Renal pelvis (tissue), 4 donors: ENCODE results near the gene RRP9. TPM values are rescaled to one million over a fixed set of nuclear protein-coding genes. Genes with fewer than 3 reads are reported as not detected.

Experiments used
- DNase-seq: peaks from one replicate; pipeline ENCODE4 v3.0.0-alpha.2; 2013
- polyA plus RNA-seq, 3 donors: library from polyadenylated mRNA; unstranded; fragments of 120-200 nt; gene quantifications; one replicate each; pipeline ENCODE4 v1.2.1, GENCODE V29; 2013; ENCODE audit not compliant: insufficient read length in 3 of 3

Gene RRP9
- polyA plus RNA-seq, 3 donors = 22.1 to 22.8 (median 22.6) TPM

DNA sequence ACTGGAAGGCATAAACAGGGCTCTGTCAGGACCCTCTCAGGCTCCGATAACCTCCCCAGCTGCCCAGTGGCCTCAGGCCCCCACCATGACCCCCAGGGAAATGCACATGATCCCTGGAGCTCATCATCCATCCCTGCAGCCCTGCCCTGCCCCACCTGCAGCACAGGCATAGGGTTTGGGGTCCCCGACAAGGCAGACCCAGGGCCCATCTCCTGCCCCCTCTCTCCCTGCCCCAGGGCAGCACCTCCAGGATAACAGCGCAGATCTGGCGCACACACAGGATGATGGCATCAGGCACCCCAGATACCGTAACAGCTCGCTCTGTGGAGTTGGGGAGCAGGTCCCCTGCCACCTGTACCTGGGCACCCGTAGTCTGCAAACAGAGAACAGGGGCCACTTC is 17.9 kb upstream of the RRP9 start:
- no peak for DNase-seq

DNA sequence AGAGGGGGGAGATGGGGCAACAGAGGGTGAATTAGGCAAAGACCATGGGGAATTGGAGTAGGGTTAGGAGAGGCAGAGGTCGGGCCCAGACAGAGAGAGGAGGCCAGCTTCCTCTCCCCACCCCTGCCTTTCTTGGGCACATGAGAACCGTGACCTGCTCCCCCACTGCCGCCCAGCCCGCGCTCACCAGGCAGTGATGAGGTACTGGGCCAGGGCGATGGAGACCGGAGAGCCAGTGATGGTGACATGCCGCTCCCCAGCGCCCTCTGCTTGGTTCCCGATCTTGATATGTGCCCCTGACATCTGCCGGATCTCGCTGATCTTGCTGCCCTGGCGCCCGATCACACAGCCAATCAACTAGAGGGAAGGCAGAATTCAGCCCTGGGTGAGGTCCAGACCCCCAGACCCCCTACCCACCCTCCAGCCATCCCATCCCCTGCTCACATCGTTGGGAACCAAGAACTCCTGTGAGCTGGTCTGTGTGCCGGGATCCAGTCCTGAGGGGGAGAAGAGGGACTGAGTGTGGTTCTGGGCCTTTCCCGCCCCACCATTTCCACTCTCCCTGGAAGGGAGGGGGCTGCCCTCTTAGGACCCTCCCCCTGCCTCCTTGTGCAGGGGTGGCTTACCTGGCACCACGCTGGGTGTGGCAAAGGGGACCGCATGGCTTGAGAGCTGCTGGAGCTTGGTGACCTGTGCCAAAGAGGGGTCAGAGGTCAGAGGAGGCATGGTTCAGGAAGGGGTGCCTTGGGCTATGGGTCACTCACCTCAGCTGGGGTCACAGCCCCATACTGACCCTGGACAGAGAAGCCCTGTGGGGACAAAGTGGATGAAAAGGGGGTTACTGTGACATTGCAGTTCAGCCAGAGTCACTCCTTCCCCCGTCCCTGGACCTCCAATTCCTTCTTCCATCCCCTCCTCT is 17.2 kb upstream of the RRP9 start:
- DNase-seq = no peak

DNA sequence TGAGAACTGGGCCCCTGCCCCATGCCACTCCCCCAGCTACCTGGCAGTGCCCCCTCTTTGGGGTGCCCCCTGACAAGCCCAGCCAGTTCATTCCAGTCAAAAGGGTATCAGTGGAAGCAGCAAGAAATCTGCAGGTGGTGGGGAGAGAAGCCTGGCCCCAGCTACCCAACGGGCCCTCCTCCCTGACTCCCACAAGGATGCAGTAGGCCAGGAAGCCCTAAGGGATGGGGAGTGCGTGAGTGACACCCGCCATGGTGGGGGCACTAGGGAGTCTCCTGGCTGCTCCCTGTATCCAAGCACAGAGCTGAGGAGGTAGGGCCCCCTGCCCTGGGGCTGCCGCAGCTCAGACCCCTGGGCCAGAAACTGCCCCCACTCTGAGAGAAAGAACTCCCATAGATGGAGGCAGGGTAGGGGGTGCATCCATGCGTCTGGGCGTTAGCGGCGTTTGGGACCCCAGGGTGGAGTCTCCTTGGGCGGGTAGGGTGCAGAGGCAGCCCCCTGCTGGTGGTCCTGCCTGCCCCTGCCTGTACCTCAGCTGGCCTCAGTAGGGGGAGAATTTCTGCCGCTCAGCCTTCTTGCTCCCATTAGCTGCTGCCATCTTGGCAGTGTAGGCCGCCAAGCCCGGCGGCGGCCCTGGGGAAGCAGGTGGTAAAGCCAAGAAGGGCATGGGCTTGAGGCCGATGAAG is 16.0 kb upstream of the RRP9 start:
- DNase-seq = no peak

DNA sequence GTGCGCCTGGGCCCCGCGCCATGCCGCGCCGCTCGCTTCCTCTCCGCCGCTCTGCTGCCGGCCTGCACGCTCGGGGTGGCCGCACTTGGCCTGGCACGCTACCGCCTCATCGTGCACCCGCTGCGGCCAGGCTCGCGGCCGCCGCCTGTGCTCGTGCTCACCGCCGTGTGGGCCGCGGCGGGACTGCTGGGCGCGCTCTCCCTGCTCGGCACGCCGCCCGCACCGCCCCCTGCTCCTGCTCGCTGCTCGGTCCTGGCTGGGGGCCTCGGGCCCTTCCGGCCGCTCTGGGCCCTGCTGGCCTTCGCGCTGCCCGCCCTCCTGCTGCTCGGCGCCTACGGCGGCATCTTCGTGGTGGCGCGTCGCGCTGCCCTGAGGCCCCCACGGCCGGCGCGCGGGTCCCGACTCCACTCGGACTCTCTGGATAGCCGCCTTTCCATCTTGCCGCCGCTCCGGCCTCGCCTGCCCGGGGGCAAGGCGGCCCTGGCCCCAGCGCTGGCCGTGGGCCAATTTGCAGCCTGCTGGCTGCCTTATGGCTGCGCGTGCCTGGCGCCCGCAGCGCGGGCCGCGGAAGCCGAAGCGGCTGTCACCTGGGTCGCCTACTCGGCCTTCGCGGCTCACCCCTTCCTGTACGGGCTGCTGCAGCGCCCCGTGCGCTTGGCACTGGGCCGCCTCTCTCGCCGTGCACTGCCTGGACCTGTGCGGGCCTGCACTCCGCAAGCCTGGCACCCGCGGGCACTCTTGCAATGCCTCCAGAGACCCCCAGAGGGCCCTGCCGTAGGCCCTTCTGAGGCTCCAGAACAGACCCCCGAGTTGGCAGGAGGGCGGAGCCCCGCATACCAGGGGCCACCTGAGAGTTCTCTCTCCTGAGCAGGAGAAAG is 14.4 kb upstream of the RRP9 start:
- DNase-seq = no peak

DNA sequence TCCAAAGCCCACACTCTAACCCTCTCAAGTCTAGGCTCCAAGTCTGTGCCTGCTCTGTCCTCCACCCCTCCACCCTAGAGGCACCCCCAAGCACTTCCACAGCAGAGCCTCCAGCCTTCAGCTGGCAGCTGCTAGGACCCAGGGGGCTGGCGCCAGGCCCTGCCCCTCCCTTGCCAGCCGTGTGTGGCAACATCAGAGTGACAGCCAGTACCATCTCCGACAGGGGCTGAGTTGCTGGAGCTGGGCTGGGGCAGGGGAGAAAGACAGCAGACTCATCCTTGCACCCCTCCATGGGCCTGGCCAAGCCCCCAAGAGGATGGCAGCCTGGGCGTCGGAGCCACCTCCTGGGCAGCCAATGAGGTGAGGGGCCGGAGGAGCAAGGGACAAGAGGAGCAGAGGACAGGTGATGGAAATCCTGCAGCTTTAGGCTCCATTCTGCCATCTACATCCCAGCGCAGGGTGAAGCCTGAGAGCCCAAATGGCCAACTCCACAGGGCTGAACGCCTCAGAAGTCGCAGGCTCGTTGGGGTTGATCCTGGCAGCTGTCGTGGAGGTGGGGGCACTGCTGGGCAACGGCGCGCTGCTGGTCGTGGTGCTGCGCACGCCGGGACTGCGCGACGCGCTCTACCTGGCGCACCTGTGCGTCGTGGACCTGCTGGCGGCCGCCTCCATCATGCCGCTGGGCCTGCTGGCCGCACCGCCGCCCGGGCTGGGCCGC is 13.6 kb upstream of the RRP9 start, which contains the start of gene GPR62:
Gene GPR62 (plus strand): TSS at position 207 of the 718 bp plus-strand sequence. CDS start 272 bp downstream, at position 479.
- no peak for DNase-seq

DNA sequence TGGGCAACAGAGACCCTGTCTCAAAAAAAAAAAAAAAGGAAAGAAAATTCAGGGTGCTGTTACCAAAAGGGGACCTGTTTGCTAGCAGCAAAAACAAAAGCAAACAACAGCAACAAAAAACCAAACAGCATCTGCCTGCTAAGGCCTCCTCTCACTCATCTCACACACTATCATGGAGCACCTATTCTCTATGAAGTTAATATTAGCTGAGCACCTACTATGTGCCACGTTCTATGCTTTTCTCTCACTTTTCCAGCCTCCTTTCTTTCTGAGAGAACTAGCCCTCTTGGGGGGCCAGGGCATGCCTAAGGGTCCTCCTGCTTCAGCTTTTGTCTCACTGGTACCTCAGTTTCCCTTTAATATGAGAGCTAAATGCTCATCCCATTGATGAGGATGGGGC is 13.0 kb upstream of the RRP9 start:
- DNase-seq = no peak

DNA sequence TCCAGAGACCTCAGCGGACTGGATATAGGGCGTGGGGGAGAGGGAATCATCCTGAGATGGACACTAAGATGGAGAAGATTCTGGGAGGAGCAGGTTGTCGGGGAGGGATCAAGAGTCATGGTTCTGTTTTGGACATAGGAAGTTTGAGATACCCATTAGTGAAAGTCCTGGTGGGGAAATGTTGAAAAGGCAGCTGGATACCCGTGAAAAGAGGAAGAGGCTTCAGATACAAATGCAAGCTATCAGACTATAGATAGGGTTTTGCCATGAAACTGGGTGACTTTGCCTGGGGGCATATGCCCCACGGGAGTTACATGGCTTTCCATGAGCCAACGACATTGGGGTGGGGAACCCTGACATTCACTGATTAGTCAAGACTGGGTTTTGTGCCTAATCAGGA is 12.4 kb upstream of the RRP9 start:
- DNase-seq = no peak

DNA sequence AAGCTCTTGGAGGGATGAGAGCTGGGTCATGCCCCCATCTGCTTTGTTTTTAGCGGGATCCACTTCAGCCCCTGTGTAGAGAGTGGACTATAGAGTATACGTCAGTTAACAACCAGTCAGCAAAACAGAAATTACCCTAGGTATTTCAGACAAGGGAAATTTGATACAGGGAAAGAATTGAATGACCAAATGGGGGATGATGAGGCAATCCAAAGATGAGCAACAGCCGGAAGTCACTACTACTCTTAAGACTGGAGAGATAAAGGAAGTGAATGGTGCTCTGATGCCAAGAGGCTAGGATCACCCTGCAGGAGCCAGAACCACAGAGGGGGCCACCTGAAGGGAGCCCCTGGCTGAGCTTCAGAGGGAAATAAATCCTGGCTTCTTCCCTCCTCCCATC is 11.7 kb upstream of the RRP9 start:
- no peak for DNase-seq

DNA sequence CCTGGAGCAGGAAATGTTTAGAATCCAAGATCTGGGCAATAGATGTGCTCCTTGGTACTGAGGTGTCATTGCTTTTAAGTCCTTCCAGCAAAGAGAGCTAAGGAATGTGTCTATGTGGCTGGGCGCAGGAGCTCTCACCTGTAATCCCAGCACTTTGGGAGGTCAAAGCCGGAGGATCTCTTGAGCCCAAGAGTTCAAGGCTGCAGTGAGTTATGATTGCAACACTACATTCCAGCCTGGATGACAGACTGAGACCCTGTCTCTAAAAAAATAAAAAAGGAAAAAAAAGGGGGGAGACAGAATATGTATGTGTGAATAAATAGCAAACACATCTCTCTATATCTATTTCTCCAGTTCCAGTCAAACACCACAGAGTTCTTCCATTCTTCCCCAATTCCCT is 9.2 kb upstream of the RRP9 start:
- DNase-seq = no peak

DNA sequence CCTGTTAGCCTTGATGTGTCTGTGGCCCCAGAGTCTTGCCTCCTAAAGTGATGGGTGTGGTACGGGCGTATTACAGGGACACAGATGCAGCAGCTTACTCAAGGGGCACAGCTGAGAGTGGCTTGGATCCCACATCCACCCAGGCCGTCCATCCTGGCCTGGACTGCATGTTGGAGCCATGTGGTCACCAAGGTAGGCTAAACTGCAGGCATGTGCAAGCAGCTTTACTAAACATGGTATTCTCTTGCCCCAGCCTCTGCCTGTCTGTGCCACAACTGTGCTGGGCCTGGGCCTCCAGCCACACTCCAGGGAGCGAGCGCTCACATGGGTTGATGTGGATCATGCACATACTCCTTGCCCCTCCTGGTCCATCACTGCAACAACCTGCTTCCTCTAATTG is 7.4 kb upstream of the RRP9 start:
- DNase-seq = no peak

DNA sequence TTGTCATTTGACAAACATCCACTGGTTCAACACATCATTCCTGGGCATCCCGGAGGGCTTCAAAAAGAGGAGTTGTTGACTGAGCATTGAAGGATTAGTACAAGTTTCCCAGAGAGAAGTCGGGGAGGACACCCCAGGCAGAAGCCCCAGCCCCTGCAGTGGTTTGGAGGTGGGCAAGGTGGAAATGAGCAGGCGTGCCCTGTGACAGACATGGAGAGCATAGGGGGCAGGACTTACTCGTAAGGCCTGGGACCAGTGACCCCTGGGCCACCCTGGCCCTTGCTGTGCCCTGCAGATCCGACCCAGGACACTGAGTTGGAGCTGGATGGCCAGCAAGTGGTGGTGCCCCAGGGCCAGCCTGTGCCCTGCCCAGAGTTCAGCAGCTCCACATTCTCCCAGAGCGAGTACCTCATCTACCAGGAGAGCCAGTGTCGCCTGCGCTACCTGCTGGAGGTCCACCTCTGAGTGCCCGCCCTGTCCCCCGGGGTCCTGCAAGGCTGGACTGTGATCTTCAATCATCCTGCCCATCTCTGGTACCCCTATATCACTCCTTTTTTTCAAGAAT is 6.4 kb upstream of the RRP9 start:
- DNase-seq = no peak

DNA sequence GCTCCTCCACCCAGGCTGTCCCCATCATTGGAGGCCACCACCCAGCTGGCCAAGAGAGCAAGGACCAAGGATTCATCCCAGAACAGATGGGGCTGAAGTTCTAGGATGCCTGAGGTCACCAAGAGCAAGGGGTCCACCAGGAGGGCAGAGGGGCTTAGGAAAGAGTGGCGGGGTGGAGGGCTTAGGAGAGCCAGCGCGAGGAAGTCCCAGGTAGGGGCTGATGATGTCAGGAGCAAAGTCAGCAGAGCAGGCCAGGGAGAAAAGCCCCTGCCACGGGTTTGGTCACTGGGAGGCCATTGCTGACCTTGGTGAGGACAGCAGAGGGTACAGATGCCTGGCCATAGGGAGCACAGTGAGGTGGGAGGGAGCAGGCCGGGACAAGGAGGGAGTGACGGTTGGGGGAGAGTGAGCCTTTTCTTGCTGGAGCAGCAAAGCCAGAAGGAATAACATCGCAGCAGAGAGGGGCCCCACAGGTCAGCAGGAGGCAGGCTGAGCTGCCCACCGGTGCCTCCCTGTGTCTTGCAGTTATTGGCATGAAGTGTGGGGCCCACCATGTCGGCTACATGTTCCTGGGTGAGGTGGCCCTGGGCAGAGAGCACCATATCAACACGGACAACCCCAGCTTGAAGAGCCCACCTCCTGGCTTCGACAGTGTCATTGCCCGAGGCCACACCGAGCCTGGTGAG is 5.7 kb upstream of the RRP9 start:
- no peak for DNase-seq

DNA sequence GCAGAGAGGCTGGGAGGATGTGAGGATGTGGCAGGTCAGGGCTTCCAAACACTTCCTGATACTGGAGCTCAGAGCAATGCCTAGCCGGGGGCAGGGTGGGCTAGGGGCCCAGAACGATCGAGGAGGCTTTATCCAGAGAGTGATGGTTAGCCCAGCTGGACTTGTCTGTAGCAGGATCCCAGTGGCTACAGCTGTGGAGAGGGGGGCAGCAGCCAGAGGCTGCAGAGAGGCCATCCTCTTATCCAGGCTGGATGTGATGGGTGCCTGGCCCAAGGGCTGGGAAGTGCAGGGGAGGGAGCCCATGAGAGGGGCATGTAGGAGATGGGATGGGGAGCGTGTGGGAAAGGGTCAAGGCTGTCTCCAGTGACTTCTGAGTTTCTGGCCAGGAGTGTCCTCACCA is 5.1 kb upstream of the RRP9 start:
- no peak for DNase-seq

DNA sequence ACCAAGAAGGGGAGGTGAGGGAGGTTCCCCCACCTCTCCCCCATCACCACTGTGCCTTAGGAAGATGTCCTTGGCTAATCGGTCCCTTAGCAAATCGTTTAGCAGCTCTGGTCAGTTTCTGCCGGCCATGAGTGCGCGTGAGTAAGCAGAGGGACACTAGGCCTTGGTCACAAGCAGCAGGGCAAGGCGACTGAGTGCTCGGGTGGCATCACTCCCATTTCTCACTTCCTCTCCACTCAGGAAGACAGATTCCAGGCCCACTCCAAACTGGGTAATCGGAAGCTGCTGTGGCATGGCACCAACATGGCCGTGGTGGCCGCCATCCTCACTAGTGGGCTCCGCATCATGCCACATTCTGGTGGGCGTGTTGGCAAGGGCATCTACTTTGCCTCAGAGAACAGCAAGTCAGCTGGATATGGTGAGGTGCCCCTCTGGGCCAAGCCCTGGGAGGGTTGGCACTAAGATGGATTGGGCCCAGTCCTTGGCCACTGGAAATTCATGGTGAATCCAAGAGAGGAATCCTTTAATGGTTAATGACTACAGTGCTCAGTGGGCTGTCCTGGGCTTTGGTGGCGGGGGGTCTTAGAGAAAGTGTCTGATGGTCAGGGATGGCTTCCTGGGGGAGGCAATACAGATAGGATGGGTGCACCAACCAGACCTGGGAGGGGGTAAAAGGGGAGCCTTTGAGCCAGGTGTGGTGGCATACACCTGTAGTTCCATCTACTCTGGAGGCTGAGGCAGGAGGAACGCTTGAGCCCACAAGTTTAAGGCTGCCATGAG is 4.4 kb upstream of the RRP9 start:
- DNase-seq = no peak

DNA sequence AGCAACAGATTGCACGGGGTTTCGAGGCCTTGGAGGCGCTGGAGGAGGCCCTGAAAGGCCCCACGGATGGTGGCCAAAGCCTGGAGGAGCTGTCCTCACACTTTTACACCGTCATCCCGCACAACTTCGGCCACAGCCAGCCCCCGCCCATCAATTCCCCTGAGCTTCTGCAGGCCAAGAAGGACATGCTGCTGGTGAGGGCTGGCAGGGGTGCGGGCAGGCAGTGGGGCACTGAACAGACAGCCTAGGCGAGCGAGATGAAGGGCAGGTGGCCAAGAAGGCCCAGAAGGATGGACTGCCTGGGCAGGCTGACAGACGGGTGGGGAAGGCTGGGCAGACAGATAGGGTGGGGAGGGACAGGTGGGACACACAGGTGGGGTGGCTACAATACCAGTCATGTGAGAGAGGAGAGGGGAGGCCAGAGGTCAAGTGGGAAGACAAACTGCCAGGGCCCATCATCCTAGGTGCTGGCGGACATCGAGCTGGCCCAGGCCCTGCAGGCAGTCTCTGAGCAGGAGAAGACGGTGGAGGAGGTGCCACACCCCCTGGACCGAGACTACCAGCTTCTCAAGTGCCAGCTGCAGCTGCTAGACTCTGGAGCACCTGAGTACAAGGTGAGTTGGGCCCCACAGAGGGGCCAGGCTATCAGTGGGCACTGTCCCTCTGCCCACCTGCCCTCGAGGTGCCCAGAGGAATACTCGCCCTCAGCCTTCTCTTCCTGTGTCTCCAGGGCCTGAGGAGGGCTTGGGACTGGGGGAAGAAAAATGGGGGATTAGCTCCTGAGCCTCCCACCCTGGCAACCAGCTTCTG is 3.5 kb upstream of the RRP9 start:
- DNase-seq = no peak

DNA sequence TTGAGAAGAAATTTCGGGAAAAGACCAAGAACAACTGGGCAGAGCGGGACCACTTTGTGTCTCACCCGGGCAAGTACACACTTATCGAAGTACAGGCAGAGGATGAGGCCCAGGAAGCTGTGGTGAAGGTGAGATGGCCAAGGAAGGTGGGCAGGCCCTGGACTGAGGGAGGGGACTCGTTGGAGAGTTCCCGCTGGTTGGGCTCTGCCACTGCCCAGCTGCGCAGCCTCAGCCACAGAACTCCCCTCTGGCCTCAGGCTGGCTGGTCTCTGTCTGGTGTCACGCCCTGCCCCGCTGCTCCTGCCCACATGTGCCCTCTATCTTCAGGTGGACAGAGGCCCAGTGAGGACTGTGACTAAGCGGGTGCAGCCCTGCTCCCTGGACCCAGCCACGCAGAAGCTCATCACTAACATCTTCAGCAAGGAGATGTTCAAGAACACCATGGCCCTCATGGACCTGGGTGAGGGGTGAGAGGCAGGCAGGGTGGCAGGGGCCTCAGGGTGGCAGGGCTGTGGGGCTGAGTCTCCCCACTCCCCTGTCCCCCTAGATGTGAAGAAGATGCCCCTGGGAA is 2.8 kb upstream of the RRP9 start:
- no peak for DNase-seq

DNA sequence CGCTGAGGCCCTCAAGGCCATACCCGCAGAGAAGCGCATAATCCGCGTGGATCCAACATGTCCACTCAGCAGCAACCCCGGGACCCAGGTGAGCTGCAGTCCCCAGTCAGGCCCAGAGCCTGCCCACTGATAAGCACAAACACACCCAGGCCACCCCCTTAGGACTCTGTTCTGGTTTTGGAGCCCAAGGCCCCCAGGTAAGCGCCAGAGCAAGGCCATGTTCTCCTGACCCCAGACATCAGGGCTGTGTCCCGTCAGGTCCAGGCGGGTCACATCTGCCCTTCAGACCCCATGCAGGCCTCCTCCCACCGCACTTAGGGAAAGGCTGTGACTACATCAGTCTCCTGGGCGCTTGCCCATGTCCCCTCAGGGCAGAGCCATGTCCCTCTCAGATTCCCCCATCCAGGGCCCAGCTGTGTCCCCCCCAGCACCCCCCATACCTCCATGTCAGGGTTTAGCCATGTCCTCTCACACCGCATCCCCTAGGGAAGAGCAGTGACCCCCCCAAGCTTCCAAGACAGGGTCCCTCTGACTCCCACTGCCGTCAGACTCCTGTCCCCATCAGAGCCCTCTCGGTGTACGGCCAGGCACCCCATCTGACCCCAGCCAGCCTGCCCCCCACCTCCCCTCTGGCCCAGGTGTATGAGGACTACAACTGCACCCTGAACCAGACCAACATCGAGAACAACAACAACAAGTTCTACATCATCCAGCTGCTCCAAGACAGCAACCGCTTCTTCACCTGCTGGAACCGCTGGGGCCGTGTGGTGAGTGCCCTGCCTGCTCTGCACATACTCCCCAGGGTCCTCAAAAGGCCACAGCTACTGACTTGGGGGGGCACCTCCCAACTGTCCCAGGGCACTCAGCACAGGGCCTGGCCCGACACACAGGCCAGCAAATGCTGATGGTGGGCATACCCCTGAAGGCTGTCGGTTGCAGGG is 2.0 kb upstream of the RRP9 start:
- DNase-seq = no peak
